Measurements from ENCODE around the gene MTFP1.

The MTFP1 gene

GRCh38 chr22:30432096-30432495 is 6.5 kb downstream of the MTFP1 start:
- TF ChIP-seq CTCF (IDR thresholded peaks at IDR 0.05; ENCODE audit: control extremely low read depth, extremely low read depth, low read depth, missing control alignments) = no peak
- POLR2A ChIA-PET = interaction anchor here (0.6 to 1.2 kb wide), 2 partner anchors 12 to 853 kb away, joined by 3 to 5 read pairs; no protein-coding TSS in a partner anchor
- no peak for DNase-seq (ENCODE audit: extremely low spot score)
- CTCF ChIA-PET = interaction anchor here (1.5 to 14.9 kb wide), 4 partner anchors 7 to 324 kb away, joined by 3 to 111 read pairs (median 30); partner anchors contain the start of gene MTFP1

GRCh38 chr22:30432520-30432919 is 7.0 kb downstream of the MTFP1 start:
- ChIA-PET CTCF (interaction anchor here (1.6 to 14.9 kb wide), 3 partner anchors 8 to 324 kb away, joined by 3 to 111 read pairs (median 57); partner anchors contain the start of gene MTFP1), POLR2A (interaction anchor here (0.6 to 1.2 kb wide), 2 partner anchors 12 to 852 kb away, joined by 3 to 5 read pairs; no protein-coding TSS in a partner anchor)
- no peak for TF ChIP-seq CTCF (IDR thresholded peaks at IDR 0.05; ENCODE audit: control extremely low read depth, extremely low read depth, low read depth, missing control alignments)

GRCh38 chr22:30433227-30433626 is 7.7 kb downstream of the MTFP1 start:
- ChIA-PET CTCF (interaction anchor here (0.8 to 14.9 kb wide), 4 partner anchors 8 to 145 kb away, joined by 4 to 111 read pairs (median 30); partner anchors contain the start of genes MTFP1 and RNF215), POLR2A (interaction anchor here (1.2 kb wide), 1 partner anchor 11 kb away, joined by 3 read pairs; no protein-coding TSS in a partner anchor)
- no peak for TF ChIP-seq CTCF (IDR thresholded peaks at IDR 0.05; ENCODE audit: control extremely low read depth, extremely low read depth, low read depth, missing control alignments)
- DNase-seq (ENCODE audit: extremely low spot score) = no peak

More at GRCh38 chr22:30432520-30432919, 7.0 kb downstream of the MTFP1 start:
- no peak for DNase-seq (ENCODE audit: extremely low spot score)

- TF ChIP-seq CTCF (IDR thresholded peaks at IDR 0.05; ENCODE audit: control extremely low read depth, extremely low read depth, low read depth, missing control alignments) = no peak
- CTCF ChIA-PET = interaction anchor here (0.8 to 14.9 kb wide), 5 partner anchors 9 to 146 kb away, joined by 4 to 111 read pairs (median 4); partner anchors contain the start of genes MTFP1 and RNF215
- no peak for DNase-seq (ENCODE audit: extremely low spot score)
- POLR2A ChIA-PET = interaction anchor here (0.5 kb wide), 1 partner anchor 35 kb away, joined by 7 read pairs; no protein-coding TSS in a partner anchor
Observed at GRCh38 chr22:30433773-30434172, 8.2 kb downstream of the MTFP1 start.

- CTCF ChIA-PET = interaction anchor here (0.9 to 14.9 kb wide), 5 partner anchors 10 to 485 kb away, joined by 3 to 111 read pairs (median 4); partner anchors contain the start of gene MTFP1
- POLR2A ChIA-PET = no interaction called here
- TF ChIP-seq CTCF (IDR thresholded peaks at IDR 0.05; ENCODE audit: control extremely low read depth, extremely low read depth, low read depth, missing control alignments) = no peak
- no peak for DNase-seq (ENCODE audit: extremely low spot score)
Observed at GRCh38 chr22:30434843-30435242, 9.3 kb downstream of the MTFP1 start.

- TF ChIP-seq CTCF (IDR thresholded peaks at IDR 0.05; ENCODE audit: control extremely low read depth, extremely low read depth, low read depth, missing control alignments) = peak; percentile 7
- ChIA-PET CTCF (interaction anchor here (1.1 to 14.9 kb wide), 4 partner anchors 9 to 319 kb away, joined by 3 to 111 read pairs (median 30); partner anchors contain the start of gene MTFP1), POLR2A (no interaction called here)
- no peak for DNase-seq (ENCODE audit: extremely low spot score)
Observed at GRCh38 chr22:30435674-30436126, 10.1 kb downstream of the MTFP1 start.

Data from GM10248 (cell line).